ENCODE measurements around the gene SIMC1. TPM values are rescaled to one million over a fixed set of nuclear protein-coding genes. Genes with fewer than 3 reads are reported as not detected.

SIMC1 gene
- total RNA-seq, 1 experiment from 2014 or later: 19.7 TPM

DNA sequence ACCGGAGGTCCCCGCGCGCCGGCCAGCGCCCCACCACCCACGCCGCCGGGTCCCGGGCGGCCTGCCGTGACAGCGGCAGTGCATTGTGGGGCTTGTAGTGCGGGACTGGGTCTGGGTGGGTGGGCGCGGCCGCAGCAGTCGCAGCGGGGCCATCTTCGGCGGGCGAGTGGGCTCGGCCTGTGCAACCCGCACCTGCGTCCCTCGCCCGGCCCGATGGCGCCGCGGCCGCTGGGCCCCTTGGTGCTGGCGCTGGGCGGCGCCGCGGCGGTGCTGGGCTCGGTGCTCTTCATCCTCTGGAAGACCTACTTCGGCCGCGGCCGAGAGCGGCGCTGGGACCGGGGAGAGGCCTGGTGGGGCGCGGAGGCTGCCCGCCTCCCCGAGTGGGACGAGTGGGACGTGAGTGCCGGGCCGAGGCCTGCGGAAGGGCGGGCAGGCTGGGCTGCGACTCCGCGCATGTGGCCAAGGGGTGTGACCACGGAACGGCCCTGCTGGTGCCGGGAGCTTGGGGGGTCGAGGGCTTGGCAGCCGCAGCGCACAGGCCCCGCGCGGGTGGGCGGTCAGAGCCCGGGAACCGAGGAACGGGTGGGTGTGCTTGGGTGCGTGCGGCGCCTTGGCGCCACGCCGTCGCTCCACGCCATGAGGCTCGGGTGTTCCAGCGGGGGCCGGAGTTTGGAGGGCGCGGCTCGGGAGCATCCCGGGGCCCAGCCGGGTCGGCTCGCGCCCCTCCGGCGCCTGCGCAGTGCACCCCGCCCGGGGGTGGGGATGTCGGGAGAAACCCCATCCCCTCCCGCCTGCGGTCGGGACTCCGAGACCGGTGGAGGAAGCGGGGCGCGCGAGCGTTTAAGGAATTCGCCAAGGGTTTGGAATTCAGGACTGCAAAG lies 127.4 kb downstream of the SIMC1 start, which contains the start of gene ARL10 (continued):
- no peak for TF ChIP-seq YY1 (IDR thresholded peaks at IDR 0.05; ENCODE audit: extremely low read depth, insufficient replicate concordance, low read depth, low read length)

DNA sequence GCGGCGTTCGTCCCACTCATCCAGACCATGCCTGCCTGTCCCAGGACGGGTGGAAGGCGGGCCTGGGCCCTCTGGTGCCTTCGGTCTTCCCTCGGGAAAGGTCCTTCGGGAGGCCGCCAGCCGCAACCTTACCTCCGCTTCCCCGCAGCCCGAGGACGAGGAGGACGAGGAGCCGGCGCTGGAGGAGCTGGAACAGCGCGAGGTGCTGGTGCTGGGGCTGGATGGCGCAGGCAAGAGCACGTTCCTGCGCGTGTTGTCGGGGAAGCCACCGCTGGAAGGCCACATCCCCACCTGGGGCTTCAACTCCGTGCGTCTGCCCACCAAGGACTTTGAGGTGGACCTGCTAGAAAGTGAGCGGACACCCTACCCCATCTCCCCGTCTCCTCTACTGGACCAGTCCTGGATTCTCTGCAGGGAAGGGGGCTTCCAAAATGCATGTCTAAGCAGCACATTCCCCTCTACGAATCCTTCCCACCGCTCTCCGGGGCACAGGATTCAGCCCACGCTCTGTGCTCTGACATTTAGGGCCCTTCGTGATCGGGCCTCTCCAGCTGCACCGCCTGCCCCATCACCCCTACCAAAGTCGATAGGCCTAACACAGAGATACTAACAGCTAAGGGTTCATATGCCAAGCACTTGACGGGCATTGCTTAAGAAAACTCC lies 128.1 kb downstream of the SIMC1 start:
- no peak overlapping the region for H3K4me2 ChIP-seq (ENCODE audit: low read length)
- ChIA-PET CTCF (no interaction called here), POLR2A (no interaction called here), RAD21 (ENCODE audit: low non-redundant PET in 1 of 2, low total read pairs in 2 of 2, uncharacterized antibody in 2 of 2, unreplicated experiment in 2 of 2) (no interaction called here)
- no peaks in the 10 kb centered on the region for H3K27me3 ChIP-seq (ENCODE audit: insufficient read depth, low read length)
- no peak overlapping the region for H2AFZ ChIP-seq (ENCODE audit: low read depth, low read length, poor library complexity, severe bottlenecking)
- TF ChIP-seq YY1 (IDR thresholded peaks at IDR 0.05; ENCODE audit: extremely low read depth, insufficient replicate concordance, low read depth, low read length): no peak
- TF ChIP-seq JUND (IDR thresholded peaks at IDR 0.05): no peak
- TF ChIP-seq POLR2AphosphoS5 (IDR thresholded peaks at IDR 0.05; ENCODE audit: low read depth, low read length): no peak
- no peak for TF ChIP-seq ELF1 (IDR thresholded peaks at IDR 0.05; ENCODE audit: borderline replicate concordance, low read depth)
- H3K9me2 ChIP-seq (ENCODE audit: insufficient read depth): no peaks in the 10 kb centered on the region
- H3K4me1 ChIP-seq (ENCODE audit: control insufficient read depth in 1 of 2, insufficient read depth in 2 of 2, low read length in 2 of 2): peaks cover 9 to 21% of the 10 kb centered on the region in 2 experiments
- no peak overlapping the region for H3K9ac ChIP-seq (ENCODE audit: low read length)
- H3K36me3 ChIP-seq (ENCODE audit: control insufficient read depth in 1 of 2, insufficient read depth in 2 of 2, low read length in 2 of 2): no peaks in the 10 kb centered on the region
- peaks cover 2% of the 10 kb centered on the region for H3K79me2 ChIP-seq (ENCODE audit: insufficient read depth, low read length)
- intact Hi-C loops (cut with micrococcal nuclease): no loop called here
- H3K9me3 ChIP-seq (ENCODE audit: control insufficient read depth in 1 of 2, insufficient read depth in 1 of 2, low read depth in 1 of 2, low read length in 2 of 2): no peaks in the 10 kb centered on the region
- DNase-seq (ENCODE audit: low read depth, low spot score) (no peak), ATAC-seq (no peak)
- BruUV-seq (replicated peaks): no TSS peak
- no peak overlapping the region for H3K4me3 ChIP-seq (replicated peaks in 1 of 2; ENCODE audit: low read depth in 1 of 2, low read length in 2 of 2)
- H4K20me1 ChIP-seq (ENCODE audit: insufficient read depth): no peaks in the 10 kb centered on the region
- H3K27ac ChIP-seq (ENCODE audit: low read depth, low read length): no peak overlapping the region

DNA sequence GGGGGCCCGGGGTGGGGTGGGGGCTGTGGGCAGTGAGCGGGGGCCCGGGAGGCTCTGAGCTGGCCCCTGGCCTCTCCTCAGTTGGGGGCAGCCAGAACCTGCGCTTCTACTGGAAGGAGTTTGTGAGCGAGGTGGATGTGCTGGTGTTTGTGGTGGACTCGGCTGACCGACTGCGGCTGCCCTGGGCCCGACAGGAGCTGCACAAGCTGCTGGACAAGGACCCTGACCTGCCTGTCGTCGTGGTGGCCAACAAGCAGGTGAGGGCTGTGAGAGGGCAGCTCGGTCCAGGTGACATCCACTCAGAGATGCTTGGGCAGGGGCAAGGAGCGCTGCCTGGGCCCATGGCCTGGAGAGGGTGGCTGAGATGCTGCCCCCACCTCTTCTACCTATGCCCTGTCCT lies 130.5 kb downstream of the SIMC1 start:
- Histone ChIP-seq H3K4me2 (ENCODE audit: low read length) (peak overlapping the region; percentile 46; the same call in 1 of the 2 replicates), H3K9me3 (ENCODE audit: control insufficient read depth in 1 of 2, insufficient read depth in 1 of 2, low read depth in 1 of 2, low read length in 2 of 2) (no peaks in the 10 kb centered on the region), H3K4me1 (ENCODE audit: control insufficient read depth in 1 of 2, insufficient read depth in 2 of 2, low read length in 2 of 2) (peaks cover 12 to 21% of the 10 kb centered on the region in 2 experiments), H3K79me2 (ENCODE audit: insufficient read depth, low read length) (no peaks in the 10 kb centered on the region), H4K20me1 (ENCODE audit: insufficient read depth) (no peaks in the 10 kb centered on the region), H3K9ac (ENCODE audit: low read length) (no peak overlapping the region), H3K27ac (ENCODE audit: low read depth, low read length) (no peak overlapping the region), H3K27me3 (ENCODE audit: insufficient read depth, low read length) (no peaks in the 10 kb centered on the region), H3K9me2 (ENCODE audit: insufficient read depth) (no peaks in the 10 kb centered on the region), H3K4me3 (replicated peaks in 1 of 2; ENCODE audit: low read depth in 1 of 2, low read length in 2 of 2) (no peak overlapping the region), H2AFZ (ENCODE audit: low read depth, low read length, poor library complexity, severe bottlenecking) (no peak overlapping the region), H3K36me3 (ENCODE audit: control insufficient read depth in 1 of 2, insufficient read depth in 2 of 2, low read length in 2 of 2) (no peaks in the 10 kb centered on the region)
- no peak for TF ChIP-seq JUND (IDR thresholded peaks at IDR 0.05)
- TF ChIP-seq ZFX (IDR thresholded peaks at IDR 0.05): no peak
- ChIA-PET CTCF (no interaction called here), POLR2A (interaction anchor here (0.6 to 0.9 kb wide), 3 partner anchors 79 to 471 kb away, joined by 3 to 6 read pairs (median 3); no protein-coding TSS in a partner anchor), RAD21 (ENCODE audit: low non-redundant PET in 1 of 2, low total read pairs in 2 of 2, uncharacterized antibody in 2 of 2, unreplicated experiment in 2 of 2) (no interaction called here)
- BruUV-seq (replicated peaks): no TSS peak
- DNase-seq (ENCODE audit: low read depth, low spot score) (no peak), ATAC-seq (no peak)
- intact Hi-C loops (cut with micrococcal nuclease): no loop called here
